ENCODE data around the gene DDIAS. TPM values are rescaled to one million over a fixed set of nuclear protein-coding genes. Genes with fewer than 3 reads are reported as not detected.

DDIAS gene
- total RNA-seq, 1 experiment from 2014 or later = 17.1 TPM

GRCh38 chr11:82907371-82907770, 5.8 kb downstream of the DDIAS start:
- DNase-seq (ENCODE audit: low read depth, low spot score) (no peak), ATAC-seq (no peak)
- H2AFZ ChIP-seq (ENCODE audit: low read depth, low read length, poor library complexity, severe bottlenecking) = no peak overlapping the region
- BruUV-seq (replicated peaks) = no TSS peak
- no peaks in the 10 kb centered on the region for H3K9me3 ChIP-seq (ENCODE audit: control insufficient read depth in 1 of 2, insufficient read depth in 1 of 2, low read depth in 1 of 2, low read length in 2 of 2)
- H3K36me3 ChIP-seq (ENCODE audit: control insufficient read depth in 1 of 2, insufficient read depth in 2 of 2, low read length in 2 of 2) = peaks cover 0 to 10% of the 10 kb centered on the region in 2 experiments; a peak in 2 of 4 replicates
- H3K9me2 ChIP-seq (ENCODE audit: insufficient read depth) = no peaks in the 10 kb centered on the region
- CTCF ChIA-PET = no interaction called here
- RAD21 ChIA-PET (ENCODE audit: low non-redundant PET in 1 of 2, low total read pairs in 2 of 2, uncharacterized antibody in 2 of 2, unreplicated experiment in 2 of 2) = no interaction called here
- H3K4me1 ChIP-seq (ENCODE audit: control insufficient read depth in 1 of 2, insufficient read depth in 2 of 2, low read length in 2 of 2) = peaks cover 4 to 10% of the 10 kb centered on the region in 2 experiments; a peak in 3 of 4 replicates
- H3K4me3 ChIP-seq (replicated peaks in 1 of 2; ENCODE audit: low read depth in 1 of 2, low read length in 2 of 2) = no peak overlapping the region
- intact Hi-C loops (cut with micrococcal nuclease) = loop anchor here (2.0 to 5.0 kb wide), 2 partner anchors 379 to 815 kb away; partner anchors contain the start of gene CCDC90B
- POLR2A ChIA-PET = no interaction called here
- no peaks in the 10 kb centered on the region for H3K27me3 ChIP-seq (ENCODE audit: insufficient read depth, low read length)
- peaks cover 96% of the 10 kb centered on the region for H3K79me2 ChIP-seq (ENCODE audit: insufficient read depth, low read length)
- H4K20me1 ChIP-seq (ENCODE audit: insufficient read depth) = peaks cover 13% of the 10 kb centered on the region; the same call in 1 of the 2 replicates
- TF ChIP-seq FOSL1 (IDR thresholded peaks at IDR 0.05; ENCODE audit: low read depth) (no peak), JUND (IDR thresholded peaks at IDR 0.05) (no peak), CBX3 (IDR thresholded peaks at IDR 0.05; ENCODE audit: low read depth) (no peak), EZH2 (IDR thresholded peaks at IDR 0.05) (no peak), SP1 (IDR thresholded peaks at IDR 0.05; ENCODE audit: low read depth) (no peak), YY1 (IDR thresholded peaks at IDR 0.05; ENCODE audit: extremely low read depth, insufficient replicate concordance, low read depth, low read length) (no peak), ZNF274 (IDR thresholded peaks at IDR 0.05; ENCODE audit: low read depth, low read length) (no peak), REST (IDR thresholded peaks at IDR 0.05; ENCODE audit: low read depth) (no peak), SIN3A (IDR thresholded peaks at IDR 0.05; ENCODE audit: low read depth) (no peak), TCF7L2 (IDR thresholded peaks at IDR 0.05; ENCODE audit: borderline replicate concordance, extremely low read depth, insufficient read depth, insufficient read length) (no peak)
- TF ChIP-seq, protein P1, sequence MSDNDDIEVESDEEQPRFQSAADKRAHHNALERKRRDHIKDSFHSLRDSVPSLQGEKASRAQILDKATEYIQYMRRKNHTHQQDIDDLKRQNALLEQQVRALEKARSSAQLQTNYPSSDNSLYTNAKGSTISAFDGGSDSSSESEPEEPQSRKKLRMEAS (IDR thresholded peaks at IDR 0.05) = no peak
- H3K27ac ChIP-seq (ENCODE audit: low read depth, low read length) = no peak overlapping the region
- no peak overlapping the region for H3K4me2 ChIP-seq (ENCODE audit: low read length)
- no peak overlapping the region for H3K9ac ChIP-seq (ENCODE audit: low read length)

Data from HCT116 (cell line).